Colonic mucosa (tissue), 4 donors: Measurements from ENCODE around the gene LYRM1. TPM values are rescaled to one million over a fixed set of nuclear protein-coding genes. Genes with fewer than 3 reads are reported as not detected.
"Not testable (repeated sequence)": the region's sequence is repeated elsewhere in the genome, so short reads cannot be mapped to it uniquely, and the experiment has no call there.

Experiments
- DNase-seq: peaks from one replicate; pipeline ENCODE4 v3.0.0-alpha.2; 2020
- H3K27ac ChIP-seq: fragments of 200-600 bp; one replicate; pipeline ENCODE4 v1.8.0; 2021
- H3K27me3 ChIP-seq: fragments of 200-600 bp; one replicate; pipeline ENCODE4 v1.8.0; 2021
- H3K36me3 ChIP-seq: fragments of 200-600 bp; one replicate; pipeline ENCODE4 v1.8.0; 2021
- H3K4me1 ChIP-seq: fragments of 200-600 bp; one replicate; pipeline ENCODE4 v1.8.0; 2021; ENCODE audit warnings: mild to moderate bottlenecking
- H3K4me3 ChIP-seq: fragments of 200-600 bp; one replicate; pipeline ENCODE4 v1.8.0; 2021
- H3K9ac ChIP-seq, 2 donors: one replicate each; pipeline ENCODE4 v1.7.0; 2013; ENCODE audit warnings: control low read depth in 2 of 2, low read depth in 2 of 2, low read length in 2 of 2
- H3K9me3 ChIP-seq: fragments of 200-600 bp; one replicate; pipeline ENCODE4 v1.8.0; 2021
- intact Hi-C: fragments of 100-400 bp; cut with DNase I; formaldehyde crosslinking; loops from one replicate; pipeline ENCODE4 v1.14.1; 2022
- total RNA-seq, 2 donors: library from RNA; stranded (reverse); fragmentation: NEBNext Ultra II Directional in 1 of 2; extraction: Animal tissue kit (Norgen Biotek cat#: 25700) in 1 of 2; gene quantifications; one replicate each; pipeline ENCODE4 v1.2.1, GENCODE V29; 2021
- TF ChIP-seq, protein P1 (sequence below): fragments of 200-600 bp; IDR thresholded peaks from one replicate; pipeline ENCODE4 v1.8.0; 2022; ENCODE audit warnings: antibody characterized with exemption, mild to moderate bottlenecking
- donor health status: healthy.
- donor health status: DM: no; HTN: no; CAD: no.
- donor health status: DM: no; HTN: no; CAD: no.

The LYRM1 gene
- total RNA-seq, 2 donors from 2014 or later = 17.6 to 21.2 TPM

DNA sequence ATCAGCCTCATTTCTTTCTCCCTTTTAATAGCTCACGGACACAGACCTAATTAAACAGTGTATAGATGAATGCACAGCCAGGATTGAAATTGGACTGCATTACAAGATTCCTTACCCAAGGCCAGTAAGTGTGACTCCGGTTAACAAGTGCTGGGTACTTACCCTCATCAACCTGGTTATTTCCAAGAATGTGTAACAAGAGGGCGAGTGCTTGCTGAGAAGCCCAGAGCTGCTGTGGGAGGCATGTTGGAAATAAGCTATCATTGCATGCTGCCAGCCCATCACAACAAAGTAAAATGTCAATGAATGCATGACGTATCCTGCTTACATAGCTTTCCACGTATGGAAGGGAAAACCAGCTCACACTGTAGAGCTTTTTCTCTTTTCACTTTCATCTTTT is 19.5 kb downstream of the LYRM1 start:
- Histone ChIP-seq H3K27me3 (no peaks in the 10 kb centered on the region), H3K27ac (no peak overlapping the region), H3K9me3 (no peaks in the 10 kb centered on the region), H3K4me3 (no peak overlapping the region), H3K36me3 (no peaks in the 10 kb centered on the region), H3K9ac (no peak overlapping the region), H3K4me1 (no peaks in the 10 kb centered on the region)
- DNase-seq = no peak
- TF ChIP-seq, protein P1, sequence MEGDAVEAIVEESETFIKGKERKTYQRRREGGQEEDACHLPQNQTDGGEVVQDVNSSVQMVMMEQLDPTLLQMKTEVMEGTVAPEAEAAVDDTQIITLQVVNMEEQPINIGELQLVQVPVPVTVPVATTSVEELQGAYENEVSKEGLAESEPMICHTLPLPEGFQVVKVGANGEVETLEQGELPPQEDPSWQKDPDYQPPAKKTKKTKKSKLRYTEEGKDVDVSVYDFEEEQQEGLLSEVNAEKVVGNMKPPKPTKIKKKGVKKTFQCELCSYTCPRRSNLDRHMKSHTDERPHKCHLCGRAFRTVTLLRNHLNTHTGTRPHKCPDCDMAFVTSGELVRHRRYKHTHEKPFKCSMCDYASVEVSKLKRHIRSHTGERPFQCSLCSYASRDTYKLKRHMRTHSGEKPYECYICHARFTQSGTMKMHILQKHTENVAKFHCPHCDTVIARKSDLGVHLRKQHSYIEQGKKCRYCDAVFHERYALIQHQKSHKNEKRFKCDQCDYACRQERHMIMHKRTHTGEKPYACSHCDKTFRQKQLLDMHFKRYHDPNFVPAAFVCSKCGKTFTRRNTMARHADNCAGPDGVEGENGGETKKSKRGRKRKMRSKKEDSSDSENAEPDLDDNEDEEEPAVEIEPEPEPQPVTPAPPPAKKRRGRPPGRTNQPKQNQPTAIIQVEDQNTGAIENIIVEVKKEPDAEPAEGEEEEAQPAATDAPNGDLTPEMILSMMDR = no peak
- intact Hi-C loops = no loop called here

DNA sequence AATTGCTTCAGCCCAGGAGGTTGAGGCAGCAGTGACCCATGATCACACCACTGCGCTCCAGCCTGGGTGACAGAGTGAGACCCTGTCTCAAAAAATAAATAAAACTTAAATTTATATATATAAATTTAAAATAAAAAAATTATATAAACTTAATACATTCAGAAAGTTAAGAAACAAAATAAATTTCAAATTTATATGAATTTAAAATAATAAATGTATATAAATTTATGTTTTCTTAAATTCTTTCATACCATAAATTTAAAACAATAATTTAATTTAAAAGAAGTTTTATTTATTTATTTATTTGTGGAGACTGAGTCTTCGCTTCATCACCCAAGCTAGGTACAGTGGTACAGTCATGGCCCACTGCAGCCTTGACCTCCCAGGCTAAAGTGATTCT is 20.2 kb downstream of the LYRM1 start:
- TF ChIP-seq, protein P1 = no peak
- no peak for DNase-seq
- intact Hi-C loops = no loop called here
- Histone ChIP-seq H3K9me3 (no peaks in the 10 kb centered on the region), H3K4me3 (no peak overlapping the region), H3K36me3 (no peaks in the 10 kb centered on the region), H3K4me1 (no peaks in the 10 kb centered on the region), H3K9ac (no peak overlapping the region), H3K27ac (no peak overlapping the region), H3K27me3 (no peaks in the 10 kb centered on the region)

DNA sequence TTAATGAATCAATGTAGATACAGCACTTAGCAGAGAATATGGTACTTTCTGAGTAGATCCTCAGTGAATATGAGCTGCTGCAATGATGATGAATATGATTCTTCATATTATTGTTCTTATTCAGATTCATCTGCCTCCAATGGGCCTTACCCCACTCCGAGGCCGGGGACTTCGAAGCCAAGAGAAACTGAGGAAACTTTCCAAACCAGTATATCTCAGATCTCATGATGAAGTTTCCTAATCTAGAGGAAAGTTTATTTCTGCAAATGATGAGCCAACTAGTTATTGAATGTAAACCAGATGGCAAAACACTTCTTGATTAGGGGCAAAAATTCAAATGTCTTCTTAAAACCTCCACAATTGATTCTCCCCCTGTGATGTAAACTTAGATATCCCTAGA is 23.3 kb downstream of the LYRM1 start:
- no peaks in the 10 kb centered on the region for H3K36me3 ChIP-seq

DNA sequence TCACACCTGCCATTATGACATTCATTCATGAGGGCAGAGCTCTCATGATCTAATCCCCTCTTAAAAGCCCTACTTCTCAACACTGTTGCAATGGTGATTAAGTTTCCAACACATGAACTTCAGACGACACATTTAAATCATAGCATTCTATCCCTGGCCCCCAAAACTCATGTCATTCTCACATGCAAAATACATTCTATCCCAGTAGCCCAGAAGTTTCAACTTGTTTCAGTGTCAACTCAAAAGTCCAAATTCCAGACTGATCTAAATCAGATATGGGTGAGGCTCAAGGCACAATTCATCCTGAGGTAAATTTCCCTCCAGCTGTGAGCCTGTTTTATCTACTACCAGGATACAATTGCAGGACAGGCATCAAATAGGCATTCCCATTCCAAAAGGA is 25.2 kb downstream of the LYRM1 start:
- H3K36me3 ChIP-seq = no peaks in the 10 kb centered on the region
- intact Hi-C loops = no loop called here
- H3K27me3 ChIP-seq = no peaks in the 10 kb centered on the region
- H3K27ac ChIP-seq = no peak overlapping the region
- no peak for DNase-seq
- no peaks in the 10 kb centered on the region for H3K9me3 ChIP-seq
- no peak overlapping the region for H3K9ac ChIP-seq
- H3K4me1 ChIP-seq = no peaks in the 10 kb centered on the region
- H3K4me3 ChIP-seq = no peak overlapping the region
- TF ChIP-seq, protein P1 = no peak

More for the DNA sequence above, 23.3 kb downstream of the LYRM1 start:
- intact Hi-C loops = no loop called here
- no peaks in the 10 kb centered on the region for H3K9me3 ChIP-seq
- DNase-seq = no peak
- TF ChIP-seq, protein P1 = no peak
- H3K4me3 ChIP-seq = no peak overlapping the region
- H3K9ac ChIP-seq = no peak overlapping the region
- no peaks in the 10 kb centered on the region for H3K27me3 ChIP-seq
- no peak overlapping the region for H3K27ac ChIP-seq
- H3K4me1 ChIP-seq = no peaks in the 10 kb centered on the region

DNA sequence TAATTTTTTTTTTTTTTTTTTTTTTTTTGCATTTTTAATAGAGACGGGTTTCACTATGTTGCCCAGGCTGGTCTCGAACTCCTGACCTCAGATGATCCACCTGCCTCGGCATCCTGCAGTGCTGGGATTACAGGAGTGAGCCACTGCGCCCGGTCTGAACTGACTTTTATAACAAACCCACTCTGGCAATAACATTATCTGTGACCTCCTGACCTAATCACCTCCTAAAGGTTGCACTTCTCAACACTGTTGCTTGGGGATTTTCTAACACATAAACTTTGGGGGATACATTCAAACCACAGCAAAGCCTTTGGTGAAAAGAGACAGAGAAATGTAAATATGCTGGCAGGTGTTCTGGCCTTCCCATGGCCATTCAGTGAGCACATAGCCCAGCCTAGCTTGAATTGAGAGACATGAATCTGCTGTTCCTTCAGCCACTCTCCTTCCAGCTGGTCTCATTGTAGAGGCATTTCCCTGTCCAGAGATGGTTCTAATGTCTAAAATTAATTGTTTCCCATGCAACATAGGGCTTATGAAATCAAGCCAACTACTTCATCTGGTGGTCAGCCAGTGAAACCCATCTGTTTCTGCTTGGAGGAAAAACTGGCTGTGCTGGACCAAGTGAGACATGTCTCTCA is 28.3 kb downstream of the LYRM1 start:
- TF ChIP-seq, protein P1 = no peak
- no peak for DNase-seq
- H3K36me3 ChIP-seq = no peaks in the 10 kb centered on the region
- no peak overlapping the region for H3K9ac ChIP-seq
- H3K27ac ChIP-seq = no peak overlapping the region
- no peak overlapping the region for H3K4me3 ChIP-seq
- intact Hi-C loops = no loop called here
- no peaks in the 10 kb centered on the region for H3K4me1 ChIP-seq
- H3K27me3 ChIP-seq = no peaks in the 10 kb centered on the region
- H3K9me3 ChIP-seq = no peaks in the 10 kb centered on the region

DNA sequence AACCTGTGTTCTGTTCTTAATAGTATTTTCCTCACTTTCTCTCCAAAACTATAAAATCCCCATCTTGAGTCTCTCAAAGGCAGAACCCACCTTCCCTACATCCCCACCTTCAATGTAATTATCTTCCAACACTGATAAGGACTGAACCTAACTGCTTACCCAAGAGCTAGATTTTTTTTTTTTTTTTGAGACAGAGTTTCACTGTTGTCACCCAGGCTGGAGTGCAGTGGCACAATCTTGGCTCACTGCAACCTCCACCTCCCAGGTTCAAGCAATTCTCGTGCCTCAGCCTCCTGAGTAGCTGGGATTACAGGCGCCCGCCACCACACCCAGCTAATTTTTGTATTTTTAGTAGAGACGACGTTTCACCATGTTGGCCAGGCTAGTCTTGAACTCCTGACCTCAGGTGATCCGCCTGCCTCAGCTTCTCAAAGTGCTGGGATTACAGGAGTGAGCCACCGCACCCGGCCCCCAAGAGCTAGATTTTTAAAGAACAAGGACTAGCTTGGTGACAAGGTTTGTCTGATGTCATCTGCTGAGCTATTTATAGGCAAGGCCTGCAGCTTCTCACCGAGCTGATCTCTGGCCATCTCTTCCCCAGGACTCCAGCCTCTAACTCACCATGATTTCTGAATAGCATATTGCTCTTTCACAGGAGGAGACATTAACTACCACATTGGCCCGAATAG is 29.2 kb downstream of the LYRM1 start:
- intact Hi-C loops = loop anchor here (10.0 kb wide), 1 partner anchor 145 kb away; no protein-coding TSS in a partner anchor
- H3K9me3 ChIP-seq, H3K9ac ChIP-seq, H3K4me1 ChIP-seq, H3K27me3 ChIP-seq, DNase-seq, H3K36me3 ChIP-seq, H3K27ac ChIP-seq, H3K4me3 ChIP-seq: not testable (repeated sequence)
